Measurements from ENCODE around the gene RPL15.
"Not testable (repeated sequence)": the region's sequence is repeated elsewhere in the genome, so short reads cannot be mapped to it uniquely, and the experiment has no call there.

Gene RPL15

GRCh38 chr3:23879485-23879884 is 37.4 kb upstream of the RPL15 start:
- Histone ChIP-seq H3K27me3 (ENCODE audit: control insufficient read depth, insufficient read depth, low read length) (no peaks in the 10 kb centered on the region), H3K9ac (ENCODE audit: low read length) (no peak overlapping the region), H3K4me3 (ENCODE audit: low read length) (no peak overlapping the region), H3K4me1 (ENCODE audit: control insufficient read depth, insufficient read depth, low read length) (no peaks in the 10 kb centered on the region), H3K27ac (ENCODE audit: low read depth, low read length) (no peak overlapping the region), H3K36me3 (ENCODE audit: control insufficient read depth, insufficient read depth, low read length) (no peaks in the 10 kb centered on the region)

GRCh38 chr3:23880703-23881339 is 36.1 kb upstream of the RPL15 start:
- Histone ChIP-seq H3K4me1 (ENCODE audit: control insufficient read depth, insufficient read depth, low read length) (no peaks in the 10 kb centered on the region), H3K9ac (ENCODE audit: low read length) (no peak overlapping the region), H3K27ac (ENCODE audit: low read depth, low read length) (no peak overlapping the region), H3K27me3 (ENCODE audit: control insufficient read depth, insufficient read depth, low read length) (no peaks in the 10 kb centered on the region), H3K36me3 (ENCODE audit: control insufficient read depth, insufficient read depth, low read length) (no peaks in the 10 kb centered on the region), H3K4me3 (ENCODE audit: low read length) (no peak overlapping the region)

DNA sequence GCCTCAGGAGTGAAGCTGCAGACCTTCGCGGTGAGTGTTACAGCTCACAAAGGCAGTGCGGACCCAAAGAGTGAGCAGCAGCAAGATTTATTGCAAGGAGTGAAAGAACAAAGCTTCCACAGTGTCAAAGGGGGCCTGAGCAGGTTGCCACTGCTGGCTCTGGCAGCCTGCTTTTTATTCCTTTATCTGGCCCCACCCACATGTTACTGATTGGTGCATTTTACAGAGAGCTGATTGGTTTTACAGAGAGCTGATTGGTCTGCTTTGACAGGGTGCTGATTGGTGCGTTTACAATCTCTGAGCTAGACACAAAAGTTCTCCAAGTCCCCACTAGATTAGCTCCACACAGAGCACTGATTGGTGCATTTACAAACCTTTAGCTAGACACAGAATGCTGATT is 34.9 kb upstream of the RPL15 start:
- H3K27me3 ChIP-seq (ENCODE audit: control insufficient read depth, insufficient read depth, low read length); H3K36me3 ChIP-seq (ENCODE audit: control insufficient read depth, insufficient read depth, low read length); H3K4me3 ChIP-seq (ENCODE audit: low read length); H3K4me1 ChIP-seq (ENCODE audit: control insufficient read depth, insufficient read depth, low read length); H3K9ac ChIP-seq (ENCODE audit: low read length); H3K27ac ChIP-seq (ENCODE audit: low read depth, low read length): not testable (repeated sequence)

- Histone ChIP-seq H3K4me3 (ENCODE audit: low read length) (no peak overlapping the region), H3K27ac (ENCODE audit: low read depth, low read length) (no peak overlapping the region), H3K27me3 (ENCODE audit: control insufficient read depth, insufficient read depth, low read length) (no peaks in the 10 kb centered on the region), H3K4me1 (ENCODE audit: control insufficient read depth, insufficient read depth, low read length) (no peaks in the 10 kb centered on the region), H3K9ac (ENCODE audit: low read length) (no peak overlapping the region), H3K36me3 (ENCODE audit: control insufficient read depth, insufficient read depth, low read length) (no peaks in the 10 kb centered on the region)
These were observed 34.4 kb upstream of the RPL15 start for GRCh38 chr3:23882487-23882918.

DNA sequence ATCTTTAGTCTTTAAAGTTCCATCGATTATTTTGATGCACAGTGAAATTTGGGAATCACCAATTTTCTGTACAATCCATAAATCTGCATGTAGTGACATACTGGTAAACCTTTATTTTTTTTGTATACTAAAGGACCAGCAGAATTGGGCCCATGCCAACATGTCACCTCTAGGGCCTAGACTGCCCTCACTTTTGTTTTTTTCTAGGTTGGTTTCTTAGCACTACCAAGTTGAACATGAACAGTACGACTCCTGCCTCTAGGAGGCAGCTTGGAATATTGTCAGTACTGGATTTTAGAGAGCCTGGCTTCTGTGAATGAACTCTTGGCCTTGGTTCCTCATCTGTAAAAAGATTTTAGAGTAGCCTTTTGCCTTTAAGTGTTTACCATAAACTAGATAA is 32.5 kb upstream of the RPL15 start:
- Histone ChIP-seq H3K27ac (ENCODE audit: low read depth, low read length) (no peak overlapping the region), H3K4me1 (ENCODE audit: control insufficient read depth, insufficient read depth, low read length) (peaks cover 2% of the 10 kb centered on the region)

DNA sequence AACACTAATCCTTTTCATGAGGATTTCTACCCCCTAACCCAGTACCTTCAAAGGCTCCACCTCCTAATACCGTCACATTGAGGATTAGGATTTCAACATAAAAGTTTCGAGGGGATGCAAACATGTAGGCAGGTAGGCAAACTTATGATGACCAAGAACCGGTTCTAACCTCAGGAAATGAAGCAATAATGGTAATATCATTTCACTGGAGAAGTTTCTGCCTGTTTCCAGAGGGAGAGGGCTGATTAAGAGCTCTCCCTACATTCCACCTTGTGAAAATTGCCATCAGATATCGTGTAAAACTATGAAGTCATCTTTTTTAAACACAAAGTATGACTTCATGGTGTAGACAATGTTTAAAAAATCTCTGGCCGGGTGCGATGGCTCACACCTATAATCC is 31.7 kb upstream of the RPL15 start:
- Histone ChIP-seq H3K4me3 (ENCODE audit: low read length) (no peak overlapping the region), H3K36me3 (ENCODE audit: control insufficient read depth, insufficient read depth, low read length) (no peaks in the 10 kb centered on the region), H3K27me3 (ENCODE audit: control insufficient read depth, insufficient read depth, low read length) (no peaks in the 10 kb centered on the region), H3K9ac (ENCODE audit: low read length) (no peak overlapping the region), H3K4me1 (ENCODE audit: control insufficient read depth, insufficient read depth, low read length) (peaks cover 2% of the 10 kb centered on the region), H3K27ac (ENCODE audit: low read depth, low read length) (no peak overlapping the region)

More for the DNA sequence above, 32.5 kb upstream of the RPL15 start:
- H3K9ac ChIP-seq (ENCODE audit: low read length): no peak overlapping the region
- no peaks in the 10 kb centered on the region for H3K27me3 ChIP-seq (ENCODE audit: control insufficient read depth, insufficient read depth, low read length)
- H3K4me3 ChIP-seq (ENCODE audit: low read length): no peak overlapping the region
- H3K36me3 ChIP-seq (ENCODE audit: control insufficient read depth, insufficient read depth, low read length): no peaks in the 10 kb centered on the region

DNA sequence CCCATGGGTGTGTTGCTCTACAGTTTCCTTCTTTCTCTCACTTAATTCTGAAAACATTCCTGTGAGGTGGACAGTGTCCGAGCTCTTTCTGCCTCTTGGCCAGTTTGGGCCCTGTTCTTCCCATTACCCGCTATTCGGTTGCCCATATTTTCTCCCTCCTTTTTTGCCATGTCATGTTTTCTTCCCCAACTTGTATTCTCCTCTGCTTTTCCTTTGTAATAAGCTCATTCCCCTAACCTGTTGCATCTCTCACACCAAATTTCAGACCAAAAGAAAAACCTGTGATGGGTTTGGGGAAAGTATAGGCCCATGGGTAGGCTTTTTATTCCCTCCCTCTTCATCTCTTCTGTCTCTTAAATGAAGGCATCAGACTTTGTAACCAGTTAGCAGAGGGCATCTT is 30.6 kb upstream of the RPL15 start:
- Histone ChIP-seq H3K4me1 (ENCODE audit: control insufficient read depth, insufficient read depth, low read length) (peaks cover 2% of the 10 kb centered on the region), H3K27me3 (ENCODE audit: control insufficient read depth, insufficient read depth, low read length) (no peaks in the 10 kb centered on the region), H3K9ac (ENCODE audit: low read length) (no peak overlapping the region), H3K36me3 (ENCODE audit: control insufficient read depth, insufficient read depth, low read length) (no peaks in the 10 kb centered on the region), H3K27ac (ENCODE audit: low read depth, low read length) (no peak overlapping the region), H3K4me3 (ENCODE audit: low read length) (no peak overlapping the region)

- H3K27ac ChIP-seq (ENCODE audit: low read depth, low read length): no peak overlapping the region
- no peak overlapping the region for H3K9ac ChIP-seq (ENCODE audit: low read length)
- H3K36me3 ChIP-seq (ENCODE audit: control insufficient read depth, insufficient read depth, low read length): no peaks in the 10 kb centered on the region
- no peaks in the 10 kb centered on the region for H3K27me3 ChIP-seq (ENCODE audit: control insufficient read depth, insufficient read depth, low read length)
- H3K4me1 ChIP-seq (ENCODE audit: control insufficient read depth, insufficient read depth, low read length): peaks cover 2% of the 10 kb centered on the region
- H3K4me3 ChIP-seq (ENCODE audit: low read length): no peak overlapping the region
These were observed 28.2 kb upstream of the RPL15 start for GRCh38 chr3:23888617-23889228.

DNA sequence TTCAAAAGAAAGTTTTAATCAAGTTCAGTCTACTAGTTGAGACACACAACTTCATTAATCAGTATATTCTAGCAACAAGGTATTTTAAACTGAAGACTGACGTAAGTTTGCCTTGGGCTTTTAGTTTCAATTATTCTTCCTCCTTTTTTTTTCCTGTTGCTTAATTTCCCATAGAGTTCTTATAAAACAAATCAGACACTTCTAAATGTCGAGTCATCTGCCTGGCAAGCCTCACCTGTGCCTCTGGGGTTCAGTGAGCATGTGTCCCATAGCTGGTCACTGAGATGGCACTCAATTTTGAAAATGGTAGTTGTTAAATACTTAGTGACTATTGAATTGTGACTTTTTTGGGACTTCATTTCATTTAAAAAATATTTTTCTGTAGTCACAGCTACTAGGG is 27.5 kb upstream of the RPL15 start:
- peaks cover 2% of the 10 kb centered on the region for H3K4me1 ChIP-seq (ENCODE audit: control insufficient read depth, insufficient read depth, low read length)
- no peak overlapping the region for H3K27ac ChIP-seq (ENCODE audit: low read depth, low read length)
- no peak overlapping the region for H3K9ac ChIP-seq (ENCODE audit: low read length)
- H3K36me3 ChIP-seq (ENCODE audit: control insufficient read depth, insufficient read depth, low read length): peaks cover 1% of the 10 kb centered on the region
- H3K27me3 ChIP-seq (ENCODE audit: control insufficient read depth, insufficient read depth, low read length): no peaks in the 10 kb centered on the region
- no peak overlapping the region for H3K4me3 ChIP-seq (ENCODE audit: low read length)

DNA sequence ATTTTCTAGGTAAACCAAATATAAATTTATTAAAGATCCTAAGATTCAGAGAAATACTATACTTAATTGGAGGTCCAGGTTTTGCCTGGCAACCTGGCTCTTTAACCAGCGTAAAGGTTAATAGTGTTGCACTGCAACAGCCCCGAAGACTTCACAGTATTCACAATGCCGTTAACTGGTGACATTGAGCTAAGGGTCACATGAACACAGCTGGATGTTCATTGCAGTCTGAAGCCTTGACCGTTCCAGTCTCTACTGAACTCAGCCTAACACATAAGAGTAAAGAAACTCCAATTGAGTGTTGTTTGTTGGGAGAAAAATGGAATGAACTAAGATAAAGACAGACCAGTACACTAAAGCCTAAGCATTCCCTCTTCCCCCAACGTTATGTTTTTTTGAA is 27.0 kb upstream of the RPL15 start:
- Histone ChIP-seq H3K9ac (ENCODE audit: low read length) (no peak overlapping the region), H3K4me1 (ENCODE audit: control insufficient read depth, insufficient read depth, low read length) (peaks cover 2% of the 10 kb centered on the region), H3K36me3 (ENCODE audit: control insufficient read depth, insufficient read depth, low read length) (peaks cover 5% of the 10 kb centered on the region), H3K27ac (ENCODE audit: low read depth, low read length) (no peak overlapping the region), H3K4me3 (ENCODE audit: low read length) (no peak overlapping the region), H3K27me3 (ENCODE audit: control insufficient read depth, insufficient read depth, low read length) (no peaks in the 10 kb centered on the region)

DNA sequence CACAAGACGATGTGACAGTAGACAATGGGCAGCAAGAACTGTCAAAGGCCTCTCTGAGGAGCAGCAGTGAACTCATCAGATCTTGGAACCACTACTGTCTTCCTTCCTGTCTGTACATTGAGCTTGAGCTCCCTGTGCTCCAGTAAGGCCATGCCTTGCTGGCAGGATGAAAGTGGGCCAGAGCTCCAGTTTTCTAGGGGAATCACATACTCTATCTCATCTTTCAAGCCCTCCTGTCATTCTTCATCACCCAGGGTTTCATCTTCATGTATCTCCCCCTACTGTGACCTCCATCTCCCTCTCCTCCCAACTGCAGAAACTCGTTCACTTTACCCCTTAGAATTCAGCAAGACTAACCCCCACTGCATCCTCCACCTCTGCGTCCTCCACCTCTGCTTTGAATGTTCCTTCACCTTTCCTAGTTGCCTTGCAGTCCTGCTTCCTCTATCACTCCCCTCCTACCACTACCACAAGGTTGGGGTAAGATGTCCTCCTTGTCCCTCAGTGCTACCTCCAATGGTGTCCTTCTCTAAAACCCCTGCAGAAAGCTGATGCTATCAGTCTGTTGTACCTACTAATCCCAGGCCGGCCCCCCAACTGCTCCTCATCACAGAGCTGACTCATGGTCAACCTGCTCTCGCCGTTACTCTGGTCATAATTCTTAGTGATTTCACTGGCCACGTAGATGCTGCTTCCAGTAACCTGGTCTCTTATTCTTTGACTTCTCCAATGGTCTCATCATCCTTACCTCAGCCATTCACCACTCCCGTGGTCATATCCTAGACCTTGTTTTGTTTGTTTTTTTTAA is 22.5 kb upstream of the RPL15 start:
- H3K9ac ChIP-seq (ENCODE audit: low read length): no peak overlapping the region
- H3K4me1 ChIP-seq (ENCODE audit: control insufficient read depth, insufficient read depth, low read length): no peaks in the 10 kb centered on the region
- H3K27ac ChIP-seq (ENCODE audit: low read depth, low read length): no peak overlapping the region
- no peak overlapping the region for H3K4me3 ChIP-seq (ENCODE audit: low read length)
- no peaks in the 10 kb centered on the region for H3K27me3 ChIP-seq (ENCODE audit: control insufficient read depth, insufficient read depth, low read length)
- H3K36me3 ChIP-seq (ENCODE audit: control insufficient read depth, insufficient read depth, low read length): peaks cover 5% of the 10 kb centered on the region

GRCh38 chr3:23895181-23895580 is 21.8 kb upstream of the RPL15 start:
- H3K27ac ChIP-seq (ENCODE audit: low read depth, low read length): no peak overlapping the region
- H3K27me3 ChIP-seq (ENCODE audit: control insufficient read depth, insufficient read depth, low read length): no peaks in the 10 kb centered on the region
- no peak overlapping the region for H3K9ac ChIP-seq (ENCODE audit: low read length)
- no peak overlapping the region for H3K4me3 ChIP-seq (ENCODE audit: low read length)
- H3K36me3 ChIP-seq (ENCODE audit: control insufficient read depth, insufficient read depth, low read length): peaks cover 5% of the 10 kb centered on the region
- no peaks in the 10 kb centered on the region for H3K4me1 ChIP-seq (ENCODE audit: control insufficient read depth, insufficient read depth, low read length)
